Fibroblast of lung (primary cell): ENCODE measurements around the gene KLHL14. TPM values are rescaled to one million over a fixed set of nuclear protein-coding genes. Genes with fewer than 3 reads are reported as not detected.
A peak's percentile ranks its signal among the peaks of the same experiment; 100 is the strongest.
"Not testable (repeated sequence)": the region's sequence is repeated elsewhere in the genome, so short reads cannot be mapped to it uniquely, and the experiment has no call there.

ENCODE experiments used
- DNase-seq, 2 donors: peaks; one replicate each; pipeline versions ENCODE4 v3.0.0 to v3.0.0-alpha.2; 2010; ENCODE audit warnings: low read depth in 2 of 2
- H2AFZ ChIP-seq: 2 replicates; pipeline ENCODE4 v1.5.1; 2012; ENCODE audit warnings: low read length, control low read depth, inconsistent platforms
- H3K27ac ChIP-seq: 2 replicates; pipeline ENCODE4 v1.5.1; 2011; ENCODE audit warnings: low read length, control low read depth; ENCODE audit not compliant: insufficient read depth
- H3K27me3 ChIP-seq: 2 replicates; pipeline ENCODE4 v1.5.1; 2011; ENCODE audit warnings: mild to moderate bottlenecking, low read length; ENCODE audit not compliant: control insufficient read depth, insufficient read depth
- H3K36me3 ChIP-seq: 2 replicates; pipeline ENCODE4 v1.5.1; 2011; ENCODE audit warnings: low read length; ENCODE audit not compliant: control insufficient read depth, insufficient read depth
- H3K4me1 ChIP-seq: 2 replicates; pipeline ENCODE4 v1.5.1; 2011; ENCODE audit warnings: low read length; ENCODE audit not compliant: control insufficient read depth, insufficient read depth; ENCODE audit errors: extremely low read depth
- H3K4me2 ChIP-seq: 2 replicates; pipeline ENCODE4 v1.5.1; 2011; ENCODE audit warnings: low read length, control low read depth; ENCODE audit not compliant: insufficient read depth; ENCODE audit errors: extremely low read depth
- H3K4me3 ChIP-seq, 4 experiments: fragments of 200-600 bp in 1 of 4; sonication (generic) in 1 of 4; replicated peaks in 1 of 4; 2 replicates each; pipeline ENCODE4 v1.5.1; 2011 to 2016; ENCODE audit warnings: low read length in 4 of 4, low read depth in 3 of 4, mild to moderate bottlenecking in 3 of 4, control low read depth in 2 of 4, inconsistent platforms in 1 of 4, mixed read lengths in 1 of 4; ENCODE audit not compliant: insufficient read depth in 1 of 4; ENCODE audit errors: control extremely low read depth in 1 of 4
- H3K79me2 ChIP-seq: 2 replicates; pipeline ENCODE4 v1.5.1; 2012; ENCODE audit warnings: mild to moderate bottlenecking, low read length, inconsistent platforms; ENCODE audit not compliant: control insufficient read depth, insufficient read depth
- H3K9ac ChIP-seq: 2 replicates; pipeline ENCODE4 v1.5.1; 2011; ENCODE audit warnings: mild to moderate bottlenecking, low read length, control low read depth; ENCODE audit not compliant: insufficient read depth
- H3K9me3 ChIP-seq: 2 replicates; pipeline ENCODE4 v1.5.1; 2012; ENCODE audit warnings: low read depth, low read length; ENCODE audit not compliant: control insufficient read depth, insufficient read depth
- H4K20me1 ChIP-seq: 2 replicates; pipeline ENCODE4 v1.5.1; 2011; ENCODE audit warnings: low read length; ENCODE audit not compliant: control insufficient read depth, insufficient read depth; ENCODE audit errors: extremely low read depth
- EZH2 ChIP-seq: IDR thresholded peaks from 2 replicates; pipeline ENCODE4 v1.5.1; 2012; ENCODE audit warnings: low read length, control low read depth, mild to moderate bottlenecking; ENCODE audit errors: missing control alignments
- polyA plus RNA-seq, 2 donors: library from polyadenylated mRNA; depleted of rRNA in 1 of 2; stranded (reverse) in 1 of 2; unstranded in 1 of 2; fragments of >200 nt; gene quantifications; 2 replicates each; pipeline ENCODE4 v1.2.1, GENCODE V29; 2011 to 2012; ENCODE audit warnings: missing spikeins in 1 of 2
- total RNA-seq: library from RNA; depleted of rRNA; stranded (reverse); fragments of >200 nt; gene quantifications from 2 replicates; pipeline ENCODE4 v1.2.1, GENCODE V29; 2014
- TF ChIP-seq, protein P1 (sequence below), 2 donors: IDR thresholded peaks in 1 of 2; conservative IDR thresholded peaks in 1 of 2; 1 replicate in 1 of 2; 2 replicates in 1 of 2; pipeline ENCODE4 v1.5.1; 2011 to 2012; ENCODE audit warnings: low read length in 2 of 2, control low read depth in 1 of 2, inconsistent platforms in 1 of 2, low read depth in 1 of 2, mild to moderate bottlenecking in 1 of 2

Gene KLHL14
- total and polyA plus RNA-seq, 2 donors (not counting 1 experiment from before 2014, with no cell fraction given) = not detected

DNA sequence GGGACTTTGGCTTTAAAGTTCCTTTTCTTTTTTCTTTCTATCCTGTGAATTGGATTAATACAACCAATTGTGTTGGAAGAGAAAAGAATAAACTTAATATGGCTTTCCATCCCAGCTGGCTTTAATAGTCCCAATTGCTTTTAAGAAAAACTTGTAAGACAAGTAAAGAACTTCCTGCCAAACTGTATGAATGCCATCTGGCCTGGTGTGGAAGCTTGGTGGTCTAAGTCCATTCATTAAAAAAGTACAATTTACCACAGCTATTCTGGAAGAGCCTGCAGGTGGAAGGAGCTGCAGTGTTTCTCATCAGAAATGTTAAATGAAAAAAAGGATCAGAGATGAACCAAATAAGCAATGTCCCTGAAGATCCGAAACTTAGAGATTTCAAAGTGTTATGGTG is 103.9 kb downstream of the KLHL14 start:
- Histone ChIP-seq H3K27ac (no peak overlapping the region), H2AFZ (no peak overlapping the region), H3K79me2 (no peaks in the 10 kb centered on the region), H3K4me3 (no peak overlapping the region), H3K4me1 (no peaks in the 10 kb centered on the region), H3K9me3 (no peaks in the 10 kb centered on the region), H3K4me2 (no peak overlapping the region), H3K36me3 (no peaks in the 10 kb centered on the region), H3K27me3 (no peaks in the 10 kb centered on the region), H4K20me1 (no peaks in the 10 kb centered on the region), H3K9ac (no peak overlapping the region)
- TF ChIP-seq, protein P1, sequence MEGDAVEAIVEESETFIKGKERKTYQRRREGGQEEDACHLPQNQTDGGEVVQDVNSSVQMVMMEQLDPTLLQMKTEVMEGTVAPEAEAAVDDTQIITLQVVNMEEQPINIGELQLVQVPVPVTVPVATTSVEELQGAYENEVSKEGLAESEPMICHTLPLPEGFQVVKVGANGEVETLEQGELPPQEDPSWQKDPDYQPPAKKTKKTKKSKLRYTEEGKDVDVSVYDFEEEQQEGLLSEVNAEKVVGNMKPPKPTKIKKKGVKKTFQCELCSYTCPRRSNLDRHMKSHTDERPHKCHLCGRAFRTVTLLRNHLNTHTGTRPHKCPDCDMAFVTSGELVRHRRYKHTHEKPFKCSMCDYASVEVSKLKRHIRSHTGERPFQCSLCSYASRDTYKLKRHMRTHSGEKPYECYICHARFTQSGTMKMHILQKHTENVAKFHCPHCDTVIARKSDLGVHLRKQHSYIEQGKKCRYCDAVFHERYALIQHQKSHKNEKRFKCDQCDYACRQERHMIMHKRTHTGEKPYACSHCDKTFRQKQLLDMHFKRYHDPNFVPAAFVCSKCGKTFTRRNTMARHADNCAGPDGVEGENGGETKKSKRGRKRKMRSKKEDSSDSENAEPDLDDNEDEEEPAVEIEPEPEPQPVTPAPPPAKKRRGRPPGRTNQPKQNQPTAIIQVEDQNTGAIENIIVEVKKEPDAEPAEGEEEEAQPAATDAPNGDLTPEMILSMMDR (conservative IDR thresholded peaks at IDR 0.05 in 1 of 2, IDR thresholded peaks at IDR 0.05 in 1 of 2; ENCODE audit: low read depth in 1 of 2, low read length in 2 of 2) = no peak
- TF ChIP-seq EZH2 = no peak
- no peak for DNase-seq

DNA sequence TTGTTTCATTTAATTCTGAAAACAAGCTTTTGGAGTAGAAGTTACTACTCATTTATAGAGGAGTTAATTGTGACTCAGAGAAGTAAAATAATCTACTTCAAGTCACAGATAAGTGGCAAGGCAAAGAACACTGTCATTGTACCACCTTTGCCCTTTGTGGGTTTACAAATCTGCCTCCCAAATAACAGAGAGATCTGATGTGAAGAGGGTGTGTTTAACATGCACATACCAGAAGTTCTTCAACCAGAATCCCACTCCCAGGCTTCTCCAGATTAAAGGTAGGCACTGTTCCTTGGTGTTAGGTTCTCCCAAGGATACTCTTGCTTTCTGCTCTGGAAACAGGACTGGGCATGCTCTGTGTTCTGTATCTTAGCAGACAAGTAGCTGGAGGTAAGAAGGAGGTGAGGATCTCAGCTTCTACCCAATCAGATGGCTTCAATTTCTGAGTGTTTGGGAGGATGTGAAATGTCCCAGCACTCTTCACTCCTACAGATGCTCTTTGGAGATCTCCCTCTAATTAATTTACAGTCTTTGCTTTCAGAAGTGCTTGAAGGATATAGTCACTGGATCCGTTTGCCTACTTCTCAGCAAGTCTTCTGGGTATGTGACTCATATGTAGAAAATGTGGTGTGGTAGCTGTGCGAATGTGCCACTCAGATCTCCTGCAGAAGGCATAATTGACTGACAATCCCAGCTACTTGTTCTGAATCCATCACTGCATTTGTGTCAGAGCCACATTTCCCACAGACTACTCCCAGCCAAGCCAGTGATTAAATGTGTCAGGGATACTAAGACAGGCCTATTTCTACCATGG is 111.1 kb downstream of the KLHL14 start:
- peak in 1 of 2 donors; percentile 65 for DNase-seq
- no peak overlapping the region for H3K9ac ChIP-seq
- no peaks in the 10 kb centered on the region for H3K79me2 ChIP-seq
- no peak for TF ChIP-seq EZH2
- TF ChIP-seq, protein P1 (conservative IDR thresholded peaks at IDR 0.05 in 1 of 2, IDR thresholded peaks at IDR 0.05 in 1 of 2; ENCODE audit: low read depth in 1 of 2, low read length in 2 of 2) = no peak
- H3K27me3 ChIP-seq = no peaks in the 10 kb centered on the region
- H3K4me2 ChIP-seq = no peak overlapping the region
- no peak overlapping the region for H3K4me3 ChIP-seq
- H3K27ac ChIP-seq = no peak overlapping the region
- no peaks in the 10 kb centered on the region for H3K36me3 ChIP-seq
- no peaks in the 10 kb centered on the region for H4K20me1 ChIP-seq
- H3K4me1 ChIP-seq = no peaks in the 10 kb centered on the region
- H2AFZ ChIP-seq = no peak overlapping the region
- H3K9me3 ChIP-seq = no peaks in the 10 kb centered on the region

DNA sequence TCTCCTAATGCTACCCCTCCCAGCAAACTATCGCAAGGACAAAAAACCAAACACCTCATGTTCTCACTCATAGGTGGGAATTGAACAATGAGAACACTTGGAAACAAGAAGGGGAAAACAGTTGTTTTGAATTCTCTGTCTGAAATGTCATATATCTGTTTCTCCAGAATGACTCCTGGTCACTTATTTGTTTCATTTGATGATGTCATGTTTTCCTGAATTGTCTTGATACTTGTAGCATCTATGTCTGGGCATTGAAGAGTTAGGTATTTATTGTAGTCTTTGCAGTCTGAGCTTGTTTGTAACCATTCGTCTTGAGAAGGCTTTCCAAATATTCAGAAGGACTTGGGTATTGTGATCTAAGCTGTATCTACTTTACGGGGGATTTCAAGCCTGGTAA is 118.3 kb downstream of the KLHL14 start:
- not testable (repeated sequence) for H3K4me3 ChIP-seq

DNA sequence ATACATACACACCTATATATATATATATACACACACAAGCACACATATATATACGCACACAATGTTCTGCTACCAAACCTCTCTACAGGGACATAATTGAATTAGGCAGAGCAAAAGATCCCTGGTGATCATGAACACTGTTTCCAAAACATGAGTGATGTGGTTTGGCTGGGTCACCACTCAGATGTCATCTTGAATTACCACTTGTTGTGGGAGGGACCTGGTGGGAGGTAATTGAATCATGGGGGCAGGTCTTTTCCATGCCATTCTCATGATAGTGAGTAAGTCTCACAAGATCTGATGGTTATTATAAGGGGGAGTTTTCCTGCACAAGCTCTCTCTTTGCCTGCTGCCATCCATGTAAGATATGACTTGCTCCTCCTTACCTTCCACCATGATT is 135.2 kb downstream of the KLHL14 start:
- not testable (repeated sequence) for DNase-seq, H3K27ac ChIP-seq, H3K4me3 ChIP-seq, H3K4me1 ChIP-seq, H3K9ac ChIP-seq, H3K4me2 ChIP-seq, H4K20me1 ChIP-seq, H2AFZ ChIP-seq, H3K36me3 ChIP-seq, H3K27me3 ChIP-seq, H3K79me2 ChIP-seq, H3K9me3 ChIP-seq

More for the DNA sequence above, 118.3 kb downstream of the KLHL14 start:
- not testable (repeated sequence) for H4K20me1 ChIP-seq, H3K79me2 ChIP-seq, H3K4me2 ChIP-seq, H3K9ac ChIP-seq, H3K27ac ChIP-seq, H2AFZ ChIP-seq, H3K36me3 ChIP-seq, DNase-seq, H3K9me3 ChIP-seq, H3K4me1 ChIP-seq, H3K27me3 ChIP-seq
